H9 (cell line): ENCODE measurements around the gene PARL. TPM values are rescaled to one million over a fixed set of nuclear protein-coding genes. Genes with fewer than 3 reads are reported as not detected.

ENCODE experiments used
- DNase-seq: peaks from one replicate; pipeline ENCODE4 v3.0.0-alpha.2; 2017
- H2AFZ ChIP-seq: one replicate; pipeline ENCODE4 v1.6.1; 2013; ENCODE audit warnings: mild to moderate bottlenecking, low read length, control low read depth, moderate library complexity
- H2AK5ac ChIP-seq: 2 replicates; pipeline ENCODE4 v1.6.1; 2013; ENCODE audit warnings: low read length, control low read depth, mixed read lengths; ENCODE audit not compliant: insufficient read length
- H2BK120ac ChIP-seq: one replicate; pipeline ENCODE4 v1.6.1; 2013; ENCODE audit warnings: low read depth, mild to moderate bottlenecking, low read length, control low read depth, inconsistent platforms; ENCODE audit not compliant: poor library complexity, severe bottlenecking
- H2BK12ac ChIP-seq: 2 replicates; pipeline ENCODE4 v1.6.1; 2013; ENCODE audit warnings: low read length, control low read depth, mixed read lengths, low read depth; ENCODE audit not compliant: insufficient read length
- H2BK15ac ChIP-seq: 2 replicates; pipeline ENCODE4 v1.6.1; 2013; ENCODE audit warnings: low read depth, low read length, control low read depth
- H2BK20ac ChIP-seq: one replicate; pipeline ENCODE4 v1.6.1; 2013; ENCODE audit warnings: low read depth, mild to moderate bottlenecking, low read length, control low read depth, inconsistent platforms; ENCODE audit not compliant: poor library complexity, severe bottlenecking
- H2BK5ac ChIP-seq: 2 replicates; pipeline ENCODE4 v1.6.1; 2013; ENCODE audit warnings: low read length, control low read depth, mixed read lengths; ENCODE audit not compliant: insufficient read length
- H3K14ac ChIP-seq: 2 replicates; pipeline ENCODE4 v1.6.1; 2013; ENCODE audit warnings: low read length, control low read depth; ENCODE audit not compliant: insufficient read depth
- H3K18ac ChIP-seq: 2 replicates; pipeline ENCODE4 v1.6.1; 2013; ENCODE audit warnings: low read depth, mild to moderate bottlenecking, mixed read lengths, low read length, control low read depth; ENCODE audit not compliant: insufficient read length
- H3K23ac ChIP-seq: 2 replicates; pipeline ENCODE4 v1.6.1; 2013; ENCODE audit warnings: low read length, control low read depth, mixed read lengths, low read depth; ENCODE audit not compliant: insufficient read length
- H3K23me2 ChIP-seq: 2 replicates; pipeline ENCODE4 v1.6.1; 2013; ENCODE audit warnings: low read depth, mild to moderate bottlenecking, mixed read lengths, low read length, control low read depth; ENCODE audit not compliant: insufficient read length, poor library complexity, severe bottlenecking
- H3K27ac ChIP-seq: 2 replicates; pipeline ENCODE4 v1.5.1; 2013; ENCODE audit warnings: low read length, control low read depth, mixed read lengths, low read depth; ENCODE audit not compliant: insufficient read length
- H3K27me3 ChIP-seq: 2 replicates; pipeline ENCODE4 v1.6.1; 2013; ENCODE audit warnings: low read length, control low read depth, inconsistent platforms; ENCODE audit not compliant: insufficient read depth
- H3K4ac ChIP-seq: 2 replicates; pipeline ENCODE4 v1.6.1; 2013; ENCODE audit warnings: low read depth, mild to moderate bottlenecking, control low read depth, inconsistent platforms, low read length, moderate library complexity
- H3K4me1 ChIP-seq: 2 replicates; pipeline ENCODE4 v1.6.1; 2013; ENCODE audit warnings: low read length, control low read depth, inconsistent platforms; ENCODE audit not compliant: insufficient read depth
- H3K4me2 ChIP-seq: 2 replicates; pipeline ENCODE4 v1.6.1; 2013; ENCODE audit warnings: low read length, control low read depth, mixed read lengths; ENCODE audit not compliant: insufficient read length, insufficient read depth
- H3K56ac ChIP-seq: 2 replicates; pipeline ENCODE4 v1.6.1; 2013; ENCODE audit warnings: low read depth, mild to moderate bottlenecking, mixed read lengths, low read length, control low read depth; ENCODE audit not compliant: insufficient read length
- H3K79me1 ChIP-seq: 2 replicates; pipeline ENCODE4 v1.6.1; 2013; ENCODE audit warnings: low read depth, mild to moderate bottlenecking, moderate library complexity, low read length, control low read depth, inconsistent platforms; ENCODE audit not compliant: insufficient read depth, poor library complexity, severe bottlenecking
- H3K79me2 ChIP-seq: 2 replicates; pipeline ENCODE4 v1.6.1; 2013; ENCODE audit warnings: low read length, control low read depth, inconsistent platforms; ENCODE audit not compliant: insufficient read depth
- H3K9ac ChIP-seq: 2 replicates; pipeline ENCODE4 v1.6.1; 2013; ENCODE audit warnings: low read length, control low read depth, mixed read lengths; ENCODE audit not compliant: insufficient read length; ENCODE audit errors: extremely low read depth
- H3K9me3 ChIP-seq: one replicate; pipeline ENCODE4 v1.6.1; 2013; ENCODE audit warnings: low read depth, low read length, inconsistent platforms; ENCODE audit not compliant: control insufficient read depth
- H3T11ph ChIP-seq: one replicate; pipeline ENCODE4 v1.6.1; 2013; ENCODE audit warnings: mild to moderate bottlenecking, low read length, control low read depth, inconsistent platforms
- H4K20me1 ChIP-seq: one replicate; pipeline ENCODE4 v1.6.1; 2013; ENCODE audit not compliant: control insufficient read depth, insufficient read length, insufficient read depth
- H4K5ac ChIP-seq: 2 replicates; pipeline ENCODE4 v1.6.1; 2013; ENCODE audit warnings: low read depth, mild to moderate bottlenecking, mixed read lengths, low read length, control low read depth; ENCODE audit not compliant: insufficient read length
- H4K8ac ChIP-seq: replicated peaks from 2 replicates; pipeline ENCODE4 v1.6.1; 2013; ENCODE audit warnings: low read length, control low read depth, mixed read lengths, low read depth; ENCODE audit not compliant: insufficient read length
- H4K91ac ChIP-seq: 2 replicates; pipeline ENCODE4 v1.6.1; 2013; ENCODE audit warnings: low read depth, mild to moderate bottlenecking, moderate library complexity, mixed read lengths, low read length, control low read depth; ENCODE audit not compliant: insufficient read length
- H3K27ac Mint-ChIP-seq, 3 experiments: 2 replicates in 2 of 3; 3 replicates in 1 of 3; pipeline ENCODE4 v1.8.0; 2020 to 2021; ENCODE audit warnings: mixed read lengths in 3 of 3, mild to moderate bottlenecking in 1 of 3, moderate library complexity in 1 of 3
- H3K27me3 Mint-ChIP-seq: 2 replicates; pipeline ENCODE4 v1.8.0; 2021; ENCODE audit warnings: low read depth, mild to moderate bottlenecking, moderate library complexity, mixed read lengths
- H3K36me3 Mint-ChIP-seq, 3 experiments: 2 replicates in 2 of 3; 3 replicates in 1 of 3; pipeline ENCODE4 v1.8.0; 2020 to 2021; ENCODE audit warnings: low read depth in 3 of 3, mixed read lengths in 3 of 3; ENCODE audit not compliant: insufficient read depth in 1 of 3
- H3K4me1 Mint-ChIP-seq, 2 experiments: 2 replicates each; pipeline ENCODE4 v1.8.0; 2020; ENCODE audit warnings: mixed read lengths in 2 of 2
- H3K4me3 Mint-ChIP-seq, 2 experiments: 2 replicates in 1 of 2; 3 replicates in 1 of 2; pipeline ENCODE4 v1.8.0; 2020 to 2021; ENCODE audit warnings: mild to moderate bottlenecking in 2 of 2, mixed read lengths in 2 of 2, moderate library complexity in 1 of 2
- H3K9me3 Mint-ChIP-seq, 2 experiments: 2 replicates in 1 of 2; 3 replicates in 1 of 2; pipeline ENCODE4 v1.8.0; 2020; ENCODE audit warnings: mild to moderate bottlenecking in 2 of 2, mixed read lengths in 2 of 2, moderate library complexity in 1 of 2
- CTCF ChIP-seq: fragments of 200-600 bp; sonication (generic); conservative IDR thresholded peaks from 3 replicates; pipeline ENCODE4 v1.8.0; 2021; ENCODE audit warnings: antibody characterized with exemption, mild to moderate bottlenecking
- WGBS: extraction: QIAGEN DNeasy Blood & Tissue Kit; methylation state at CpG from one replicate; pipeline ENCODE4 v1.1.7; 2013; ENCODE audit warnings: missing lambda C conversion rate, low lambda C conversion rate, mixed read lengths; ENCODE audit not compliant: insufficient read length; ENCODE audit errors: extremely low coverage; 5-methylcytosine and 5-hydroxymethylcytosine counted together
- total RNA-seq: library from RNA; stranded (reverse); gene quantifications from 2 replicates; pipeline ENCODE4 v1.2.1, GENCODE V29; 2021

The PARL gene
- total RNA-seq, 1 experiment from 2014 or later = 94.5 TPM

GRCh38 chr3:183895774-183896173, 11.1 kb upstream of the PARL start:
- peaks cover 4% of the 10 kb centered on the region; the same call in 1 of the 2 replicates for H3K27me3 Mint-ChIP-seq
- H3K4me1 ChIP-seq = no peaks in the 10 kb centered on the region
- H3K9ac ChIP-seq = no peak overlapping the region
- H3K9me3 ChIP-seq = no peaks in the 10 kb centered on the region
- H2BK15ac ChIP-seq = no peak overlapping the region
- H3K79me2 ChIP-seq = no peaks in the 10 kb centered on the region
- no peak overlapping the region for H2BK12ac ChIP-seq
- H3K4me1 Mint-ChIP-seq = peaks cover 6% of the 10 kb centered on the region in 2 experiments
- no peaks in the 10 kb centered on the region for H3K79me1 ChIP-seq
- H3K23me2 ChIP-seq = no peaks in the 10 kb centered on the region
- no peak overlapping the region for H3K4ac ChIP-seq
- TF ChIP-seq CTCF = no peak
- no peak overlapping the region for H4K8ac ChIP-seq
- no peak overlapping the region for H2BK5ac ChIP-seq
- no peak overlapping the region for H3T11ph ChIP-seq
- no peak overlapping the region for H3K27ac ChIP-seq
- H2AFZ ChIP-seq = no peak overlapping the region
- no peaks in the 10 kb centered on the region for H3K27me3 ChIP-seq
- H3K56ac ChIP-seq = no peak overlapping the region
- no CpG with 5 or more reads among the region's 6 CpGs for WGBS
- no peak overlapping the region for H4K5ac ChIP-seq
- H3K4me2 ChIP-seq = no peak overlapping the region
- no peak overlapping the region for H3K27ac Mint-ChIP-seq
- H2BK20ac ChIP-seq = no peak overlapping the region
- no peak for DNase-seq
- no peak overlapping the region for H2BK120ac ChIP-seq
- H3K14ac ChIP-seq = no peak overlapping the region
- no peak overlapping the region for H4K91ac ChIP-seq
- no peak overlapping the region for H3K18ac ChIP-seq
- H3K36me3 Mint-ChIP-seq = 0 out of 7 replicates have a peak, but pooled peaks cover 0 to 2% (median 0%) of the 10 kb centered on the region in 3 experiments
- peaks cover 5 to 6% of the 10 kb centered on the region in 2 experiments; a peak in 2 of 5 replicates for H3K9me3 Mint-ChIP-seq
- H3K4me3 Mint-ChIP-seq = no peak overlapping the region
- H4K20me1 ChIP-seq = no peaks in the 10 kb centered on the region
- H3K23ac ChIP-seq = no peak overlapping the region
- H2AK5ac ChIP-seq = no peak overlapping the region
